OCI-LY7 (cell line): Measurements from ENCODE around the gene GOT2. TPM values are rescaled to one million over a fixed set of nuclear protein-coding genes. Genes with fewer than 3 reads are reported as not detected.
A peak's percentile ranks its signal among the peaks of the same experiment; 100 is the strongest.
"Not testable (repeated sequence)": the region's sequence is repeated elsewhere in the genome, so short reads cannot be mapped to it uniquely, and the experiment has no call there.

Experiments used
- BruUV-seq: library from RNA; stranded (reverse); fragments of 400-500 nt; replicated peaks from 2 replicates; lab custom pipeline; 2021; lab: Mats Ljungman, UMichigan
- CTCF ChIA-PET: fragments of 300-600 bp; sonication (Branson Sonifier 250); formaldehyde crosslinking; loops from one replicate; lab custom pipeline; 2022; ENCODE audit warnings: antibody characterized with exemption; ENCODE audit not compliant: unreplicated experiment; lab: Charles Lee
- POLR2A ChIA-PET: fragments of 300-600 bp; sonication (Branson Sonifier 250); formaldehyde crosslinking; loops from one replicate; lab custom pipeline; 2022; ENCODE audit warnings: antibody characterized with exemption; lab: Charles Lee
- DNase-seq: peaks from one replicate; pipeline ENCODE4 v3.0.0-alpha.2; 2015; ENCODE audit warnings: low spot score
- H2AFZ ChIP-seq: fragments of 200-600 bp; sonication (generic), shearing (Covaris generic); 2 replicates; pipeline ENCODE4 v1.6.1; 2014; ENCODE audit warnings: mild to moderate bottlenecking, antibody characterized with exemption, low read length, moderate library complexity
- H3K27ac ChIP-seq: fragments of 200-600 bp; sonication (generic); 2 replicates; pipeline ENCODE4 v1.5.1; 2014; ENCODE audit warnings: mixed run types, low read depth, mild to moderate bottlenecking, moderate library complexity, low read length, inconsistent platforms; ENCODE audit not compliant: poor library complexity, severe bottlenecking
- H3K36me3 ChIP-seq: fragments of 200-600 bp; sonication (generic); 2 replicates; pipeline ENCODE4 v1.6.1; 2014; ENCODE audit warnings: mild to moderate bottlenecking, antibody characterized with exemption, low read length, moderate library complexity, mixed read lengths; ENCODE audit not compliant: insufficient read depth
- H3K4me1 ChIP-seq: fragments of 200-600 bp; sonication (generic); 2 replicates; pipeline ENCODE4 v1.5.1; 2014; ENCODE audit warnings: mild to moderate bottlenecking, low read length; ENCODE audit not compliant: insufficient read depth, poor library complexity, severe bottlenecking
- H3K4me2 ChIP-seq: fragments of 200-600 bp; sonication (generic); 2 replicates; pipeline ENCODE4 v1.6.1; 2014; ENCODE audit warnings: mild to moderate bottlenecking, low read length
- H3K4me3 ChIP-seq: fragments of 200-600 bp; sonication (generic); 2 replicates; pipeline ENCODE4 v1.5.1; 2014; ENCODE audit warnings: mild to moderate bottlenecking, low read depth, low read length; ENCODE audit not compliant: poor library complexity, severe bottlenecking
- H3K79me2 ChIP-seq: fragments of 200-600 bp; sonication (generic); 2 replicates; pipeline ENCODE4 v1.6.1; 2016; ENCODE audit warnings: low read depth, mild to moderate bottlenecking, low read length, moderate library complexity, mixed read lengths; ENCODE audit not compliant: insufficient read depth
- H3K9me2 ChIP-seq: fragments of 200-600 bp; sonication (generic); 2 replicates; pipeline ENCODE4 v1.6.1; 2016; ENCODE audit warnings: mild to moderate bottlenecking, low read length, mixed read lengths; ENCODE audit not compliant: insufficient read depth
- H3K9me3 ChIP-seq: fragments of 200-600 bp; sonication (generic); 2 replicates; pipeline ENCODE4 v1.6.1; 2014; ENCODE audit warnings: mild to moderate bottlenecking, mixed run types, low read length, mixed read lengths
- H4K20me1 ChIP-seq: fragments of 200-600 bp; sonication (generic); 2 replicates; pipeline ENCODE4 v1.6.1; 2014; ENCODE audit warnings: mild to moderate bottlenecking, antibody characterized with exemption, low read length, moderate library complexity, mixed read lengths; ENCODE audit not compliant: insufficient read depth
- EZH2phosphoT487 ChIP-seq: fragments of 200-600 bp; sonication (generic); IDR thresholded peaks from 2 replicates; pipeline ENCODE4 v1.6.1; 2018; ENCODE audit warnings: low read depth, borderline replicate concordance, mild to moderate bottlenecking, mixed run types, antibody characterized with exemption, low read length, moderate library complexity, mixed read lengths
- intact Hi-C: fragments of 100-400 bp; cut with micrococcal nuclease; formaldehyde crosslinking; loops from one replicate; pipeline ENCODE4 v1.10.0; 2022; ENCODE audit not compliant: unreplicated experiment
- small RNA-seq: library from RNA; depleted of rRNA; stranded (forward); fragments of <200 nt; gene quantifications from one replicate; pipeline ENCODE3, GENCODE V24; 2014
- total RNA-seq, 2 experiments: library from RNA; depleted of rRNA in 1 of 2; stranded (reverse); fragments of >200 nt in 1 of 2; shearing (Covaris generic) in 1 of 2; gene quantifications; 2 replicates each; pipeline ENCODE4 v1.2.3, GENCODE V29; 2014 to 2022
- TF ChIP-seq, protein P1 (sequence below): fragments of 200-600 bp; sonication (generic); conservative IDR thresholded peaks from 2 replicates; pipeline ENCODE4 v1.5.1; 2014; ENCODE audit warnings: mild to moderate bottlenecking, antibody characterized with exemption, low read length, moderate library complexity, mixed read lengths

Gene GOT2
- total RNA-seq, 2 experiments from 2014 or later: 104 to 280 TPM

DNA sequence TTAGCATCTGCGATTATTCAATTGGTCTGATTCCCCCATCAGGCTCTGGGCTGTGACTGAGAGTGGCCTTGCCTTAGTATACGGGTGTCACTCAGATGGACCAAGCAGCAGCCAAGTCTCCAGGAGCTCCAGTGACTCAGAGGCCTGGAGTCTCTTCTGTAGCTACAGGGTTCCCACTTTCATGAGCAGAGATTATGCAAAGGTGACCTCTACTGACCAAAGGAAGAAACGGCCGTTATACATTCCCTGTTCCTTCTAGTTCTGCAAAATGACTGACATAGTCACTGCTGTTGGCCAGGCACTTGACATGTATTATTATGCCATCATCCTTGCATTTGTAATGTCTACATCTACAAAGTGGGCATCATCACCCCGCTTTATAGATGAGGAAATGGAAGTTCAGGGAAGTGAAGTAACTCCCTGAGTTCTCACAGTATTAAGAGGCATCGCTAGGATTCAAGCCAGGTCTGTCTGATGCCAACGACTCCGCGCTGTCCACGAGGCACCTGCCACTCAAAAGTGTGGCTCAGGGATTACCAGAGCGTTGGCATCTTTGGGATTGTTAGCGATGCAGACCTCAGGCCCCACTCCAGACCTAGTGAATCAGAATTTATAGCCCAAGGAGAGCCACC is 72.8 kb downstream of the GOT2 start:
- H3K79me2 ChIP-seq: no peaks in the 10 kb centered on the region
- H3K27ac ChIP-seq: no peak overlapping the region
- TF ChIP-seq, protein P1, sequence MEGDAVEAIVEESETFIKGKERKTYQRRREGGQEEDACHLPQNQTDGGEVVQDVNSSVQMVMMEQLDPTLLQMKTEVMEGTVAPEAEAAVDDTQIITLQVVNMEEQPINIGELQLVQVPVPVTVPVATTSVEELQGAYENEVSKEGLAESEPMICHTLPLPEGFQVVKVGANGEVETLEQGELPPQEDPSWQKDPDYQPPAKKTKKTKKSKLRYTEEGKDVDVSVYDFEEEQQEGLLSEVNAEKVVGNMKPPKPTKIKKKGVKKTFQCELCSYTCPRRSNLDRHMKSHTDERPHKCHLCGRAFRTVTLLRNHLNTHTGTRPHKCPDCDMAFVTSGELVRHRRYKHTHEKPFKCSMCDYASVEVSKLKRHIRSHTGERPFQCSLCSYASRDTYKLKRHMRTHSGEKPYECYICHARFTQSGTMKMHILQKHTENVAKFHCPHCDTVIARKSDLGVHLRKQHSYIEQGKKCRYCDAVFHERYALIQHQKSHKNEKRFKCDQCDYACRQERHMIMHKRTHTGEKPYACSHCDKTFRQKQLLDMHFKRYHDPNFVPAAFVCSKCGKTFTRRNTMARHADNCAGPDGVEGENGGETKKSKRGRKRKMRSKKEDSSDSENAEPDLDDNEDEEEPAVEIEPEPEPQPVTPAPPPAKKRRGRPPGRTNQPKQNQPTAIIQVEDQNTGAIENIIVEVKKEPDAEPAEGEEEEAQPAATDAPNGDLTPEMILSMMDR: peak; percentile 85
- no peak for TF ChIP-seq EZH2phosphoT487
- H3K4me1 ChIP-seq: no peaks in the 10 kb centered on the region
- H3K4me2 ChIP-seq: no peak overlapping the region
- H2AFZ ChIP-seq: no peak overlapping the region
- POLR2A ChIA-PET: interaction anchor here (0.6 kb wide), 2 partner anchors 21 to 71 kb away, joined by 3 to 4 read pairs; no protein-coding TSS in a partner anchor
- CTCF ChIA-PET: interaction anchor here (0.6 to 1.1 kb wide), 3 partner anchors 95 to 627 kb away, joined by 3 to 4 read pairs (median 4); no protein-coding TSS in a partner anchor
- BruUV-seq: no TSS peak
- intact Hi-C loops: loop anchor here (1.0 to 5.0 kb wide), 4 partner anchors 95 to 325 kb away; no protein-coding TSS in a partner anchor
- H3K36me3 ChIP-seq: no peaks in the 10 kb centered on the region
- no peaks in the 10 kb centered on the region for H3K9me3 ChIP-seq
- H3K4me3 ChIP-seq: no peak overlapping the region
- no peaks in the 10 kb centered on the region for H3K9me2 ChIP-seq
- DNase-seq: peak; percentile 71
- no peaks in the 10 kb centered on the region for H4K20me1 ChIP-seq

DNA sequence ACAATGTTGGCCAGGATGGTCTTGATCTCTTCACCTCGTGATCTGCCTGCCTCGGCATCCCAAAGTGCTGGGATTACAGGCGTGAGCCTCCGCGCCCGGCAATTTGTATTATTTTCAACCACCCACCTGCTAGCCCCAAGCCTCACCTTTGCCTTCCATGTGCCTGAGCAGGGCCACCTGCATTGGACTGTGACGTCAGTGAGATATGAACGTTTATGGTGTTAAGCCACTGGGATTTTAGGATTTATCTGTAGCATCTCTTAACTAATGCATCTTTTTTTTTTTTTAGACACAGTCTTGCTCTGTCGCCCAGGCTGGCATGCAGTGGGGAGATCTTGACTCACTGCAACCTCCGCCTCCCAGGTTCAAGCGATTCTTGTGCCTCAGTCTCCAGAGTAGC is 74.2 kb downstream of the GOT2 start:
- intact Hi-C loops: loop anchor here (5.0 kb wide), 1 partner anchor 163 kb away; no protein-coding TSS in a partner anchor
- BruUV-seq, CTCF ChIA-PET, H3K27ac ChIP-seq, H4K20me1 ChIP-seq, DNase-seq, H3K4me1 ChIP-seq, H3K4me2 ChIP-seq, H3K4me3 ChIP-seq, H2AFZ ChIP-seq, H3K36me3 ChIP-seq, H3K9me3 ChIP-seq, H3K79me2 ChIP-seq, H3K9me2 ChIP-seq, POLR2A ChIA-PET: not testable (repeated sequence)

DNA sequence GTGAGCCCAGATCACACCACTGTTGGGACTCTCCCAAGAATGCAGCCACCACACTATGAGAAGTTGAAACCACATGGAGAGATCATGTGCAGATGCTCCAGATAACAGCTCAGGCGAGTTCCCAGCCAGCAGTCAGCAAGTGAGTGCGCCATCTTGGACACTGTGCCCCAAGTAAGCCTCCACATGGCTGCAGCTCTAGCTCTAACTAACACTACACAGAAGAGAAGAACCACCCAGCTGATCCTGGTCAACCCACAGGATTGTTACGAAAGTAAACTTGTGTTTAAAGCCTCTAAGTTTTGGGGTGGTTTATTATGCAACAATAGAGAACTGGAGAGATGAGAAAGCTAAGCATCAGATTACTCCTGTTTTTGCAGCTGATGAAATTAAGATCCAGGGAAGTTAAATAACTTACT is 75.3 kb downstream of the GOT2 start:
- no peak for DNase-seq
- no TSS peak for BruUV-seq
- no peak overlapping the region for H3K27ac ChIP-seq
- H3K79me2 ChIP-seq: no peaks in the 10 kb centered on the region
- H3K36me3 ChIP-seq: no peaks in the 10 kb centered on the region
- no peak overlapping the region for H3K4me2 ChIP-seq
- no peaks in the 10 kb centered on the region for H3K9me3 ChIP-seq
- ChIA-PET POLR2A (interaction anchor here (0.5 to 1.7 kb wide), 5 partner anchors 22 to 326 kb away, joined by 3 to 5 read pairs (median 4); no protein-coding TSS in a partner anchor), CTCF (no interaction called here)
- TF ChIP-seq EZH2phosphoT487: no peak
- TF ChIP-seq, protein P1: no peak
- H3K9me2 ChIP-seq: no peaks in the 10 kb centered on the region
- no peaks in the 10 kb centered on the region for H3K4me1 ChIP-seq
- H4K20me1 ChIP-seq: no peaks in the 10 kb centered on the region
- no peak overlapping the region for H3K4me3 ChIP-seq
- intact Hi-C loops: no loop called here
- H2AFZ ChIP-seq: no peak overlapping the region

Small RNA genes lying within 50 kb of the gene (small RNA-seq; reads per million reads assigned to genes)
- gene RN7SL143P (not detected), gene RNU6-1155P (not detected)

Other genes with a start within 250 kb of the GOT2 start
- 2.9 and 8.8 TPM in 2 replicates for gene NDRG4, start 234.2 kb downstream of the GOT2 start, total RNA-seq (2014; rRNA removed; shearing (Covaris generic))
- 9.5 and 10.9 TPM in 2 replicates for gene NDRG4, start 234.2 kb downstream of the GOT2 start, total RNA-seq (2022)
- 13.5 and 19.6 TPM in 2 replicates for gene SETD6, start 218.8 kb downstream of the GOT2 start, total RNA-seq (2014; rRNA removed; shearing (Covaris generic))
- 33.1 and 33.6 TPM in 2 replicates for gene SETD6, start 218.8 kb downstream of the GOT2 start, total RNA-seq (2022)
- 209 and 230 TPM in 2 replicates for gene CNOT1, start 104.5 kb downstream of the GOT2 start, total RNA-seq (2014; rRNA removed; shearing (Covaris generic))
- 288 and 325 TPM in 2 replicates for gene CNOT1, start 104.5 kb downstream of the GOT2 start, total RNA-seq (2022)
- gene SLC38A7, start 49.5 kb downstream of the GOT2 start, total RNA-seq (2014; rRNA removed; shearing (Covaris generic)): 5.5 and 6.1 TPM in 2 replicates
- gene SLC38A7, start 49.5 kb downstream of the GOT2 start, total RNA-seq (2022): 9.7 and 12.0 TPM in 2 replicates